ENCODE data around the gene KMT2C. TPM values are rescaled to one million over a fixed set of nuclear protein-coding genes. Genes with fewer than 3 reads are reported as not detected.

The KMT2C gene
- total RNA-seq, 4 donors from 2014 or later: 59.0 to 73.9 (median 69.5) TPM

DNA sequence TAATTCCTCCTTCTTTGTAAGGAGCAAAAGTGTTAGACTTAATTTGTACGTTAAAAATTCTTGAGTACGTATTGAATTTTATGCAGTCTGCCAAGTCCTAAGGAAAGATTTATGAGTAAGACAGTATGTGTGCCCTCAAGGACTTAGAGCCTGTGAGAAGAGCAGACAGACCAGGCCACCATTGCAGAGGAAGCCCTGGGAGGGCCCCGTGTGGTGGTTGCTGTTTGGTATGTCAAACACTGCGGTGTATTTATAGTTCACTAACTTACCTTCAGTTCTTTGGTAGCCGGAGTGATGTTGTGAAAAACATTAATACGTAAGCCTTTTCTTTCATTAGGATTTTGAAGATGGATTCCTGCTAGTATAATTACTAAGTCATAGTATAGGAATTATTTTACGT lies 327.4 kb downstream of the KMT2C start:
- peaks cover 0 to 7% (median 5%) of the 10 kb centered on the region in 4 donors for H3K4me1 ChIP-seq
- H3K4me3 ChIP-seq: no peak overlapping the region
- 83% methylated on average over 7 of the region's 7 CpGs for WGBS
- no peak overlapping the region for H3K27ac ChIP-seq (replicated peaks in 1 of 4)
- H3K9me3 ChIP-seq: no peaks in the 10 kb centered on the region
- DNase-seq (ENCODE audit: extremely low spot score): no peak
- intact Hi-C loops (cut with DNase I): no loop called here
- peaks cover 4 to 78% (median 32%) of the 10 kb centered on the region in 4 donors for H3K36me3 ChIP-seq
- H3K27me3 ChIP-seq: no peaks in the 10 kb centered on the region
- TF ChIP-seq, protein P1, sequence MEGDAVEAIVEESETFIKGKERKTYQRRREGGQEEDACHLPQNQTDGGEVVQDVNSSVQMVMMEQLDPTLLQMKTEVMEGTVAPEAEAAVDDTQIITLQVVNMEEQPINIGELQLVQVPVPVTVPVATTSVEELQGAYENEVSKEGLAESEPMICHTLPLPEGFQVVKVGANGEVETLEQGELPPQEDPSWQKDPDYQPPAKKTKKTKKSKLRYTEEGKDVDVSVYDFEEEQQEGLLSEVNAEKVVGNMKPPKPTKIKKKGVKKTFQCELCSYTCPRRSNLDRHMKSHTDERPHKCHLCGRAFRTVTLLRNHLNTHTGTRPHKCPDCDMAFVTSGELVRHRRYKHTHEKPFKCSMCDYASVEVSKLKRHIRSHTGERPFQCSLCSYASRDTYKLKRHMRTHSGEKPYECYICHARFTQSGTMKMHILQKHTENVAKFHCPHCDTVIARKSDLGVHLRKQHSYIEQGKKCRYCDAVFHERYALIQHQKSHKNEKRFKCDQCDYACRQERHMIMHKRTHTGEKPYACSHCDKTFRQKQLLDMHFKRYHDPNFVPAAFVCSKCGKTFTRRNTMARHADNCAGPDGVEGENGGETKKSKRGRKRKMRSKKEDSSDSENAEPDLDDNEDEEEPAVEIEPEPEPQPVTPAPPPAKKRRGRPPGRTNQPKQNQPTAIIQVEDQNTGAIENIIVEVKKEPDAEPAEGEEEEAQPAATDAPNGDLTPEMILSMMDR (IDR thresholded peaks at IDR 0.05): no peak
- TF ChIP-seq POLR2AphosphoS5 (IDR thresholded peaks at IDR 0.05) (no peak), POLR2A (IDR thresholded peaks at IDR 0.05; ENCODE audit: low read depth) (no peak), EP300 (IDR thresholded peaks at IDR 0.05) (no peak)

DNA sequence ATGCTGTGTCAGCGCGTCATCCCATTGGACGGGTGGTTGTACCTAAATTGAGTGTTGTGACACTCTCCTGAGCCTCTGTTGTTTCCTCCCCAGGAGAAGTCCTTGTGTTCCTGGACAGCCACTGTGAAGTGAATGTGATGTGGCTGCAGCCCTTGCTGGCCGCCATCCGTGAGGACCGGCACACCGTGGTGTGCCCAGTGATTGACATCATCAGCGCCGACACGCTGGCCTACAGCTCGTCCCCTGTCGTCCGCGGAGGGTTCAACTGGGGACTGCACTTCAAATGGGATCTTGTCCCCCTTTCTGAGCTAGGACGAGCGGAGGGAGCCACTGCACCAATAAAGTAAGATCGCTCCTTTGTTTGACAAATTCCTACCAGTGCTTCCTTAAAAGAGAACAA lies 327.9 kb downstream of the KMT2C start:
- peaks cover 0 to 8% (median 6%) of the 10 kb centered on the region in 4 donors for H3K4me1 ChIP-seq
- no peaks in the 10 kb centered on the region for H3K27me3 ChIP-seq
- H3K4me3 ChIP-seq: no peak overlapping the region
- H3K9me3 ChIP-seq: no peaks in the 10 kb centered on the region
- 97% methylated on average over 17 of the region's 17 CpGs for WGBS
- no peak for DNase-seq (ENCODE audit: extremely low spot score)
- H3K27ac ChIP-seq (replicated peaks in 1 of 4): no peak overlapping the region
- TF ChIP-seq EP300 (IDR thresholded peaks at IDR 0.05) (no peak), POLR2A (IDR thresholded peaks at IDR 0.05; ENCODE audit: low read depth) (no peak), POLR2AphosphoS5 (IDR thresholded peaks at IDR 0.05) (no peak)
- TF ChIP-seq, protein P1 (IDR thresholded peaks at IDR 0.05): no peak
- H3K36me3 ChIP-seq: peaks cover 4 to 79% (median 35%) of the 10 kb centered on the region in 4 donors
- intact Hi-C loops (cut with DNase I): no loop called here

DNA sequence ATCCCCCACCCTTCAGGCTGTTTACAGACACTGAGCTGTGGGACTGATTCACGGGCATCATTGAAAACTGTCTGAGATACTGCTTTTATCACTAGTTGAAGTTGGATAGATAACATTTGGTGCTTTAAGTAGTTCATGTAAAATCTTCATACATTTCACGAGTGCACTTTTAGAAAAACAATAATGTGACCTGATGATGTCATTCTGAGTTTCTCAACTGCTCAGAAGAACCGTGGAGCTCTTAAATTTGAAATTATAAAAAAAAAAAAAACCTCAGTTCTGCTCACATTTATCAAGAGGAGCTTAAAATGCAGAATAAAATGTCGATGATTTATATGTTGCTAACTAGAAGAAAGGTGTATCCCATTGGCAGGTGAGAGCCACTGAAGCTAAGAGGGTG lies 328.8 kb downstream of the KMT2C start:
- DNase-seq (ENCODE audit: extremely low spot score): no peak
- no peaks in the 10 kb centered on the region for H3K27me3 ChIP-seq
- 75% methylated on average over 4 of the region's 4 CpGs for WGBS
- H3K4me1 ChIP-seq: peaks cover 0 to 8% (median 6%) of the 10 kb centered on the region in 4 donors
- intact Hi-C loops (cut with DNase I): no loop called here
- no peak overlapping the region for H3K27ac ChIP-seq (replicated peaks in 1 of 4)
- H3K9me3 ChIP-seq: no peaks in the 10 kb centered on the region
- TF ChIP-seq POLR2A (IDR thresholded peaks at IDR 0.05; ENCODE audit: low read depth): no peak
- TF ChIP-seq, protein P1 (IDR thresholded peaks at IDR 0.05): no peak
- no peak for TF ChIP-seq EP300 (IDR thresholded peaks at IDR 0.05)
- no peak for TF ChIP-seq POLR2AphosphoS5 (IDR thresholded peaks at IDR 0.05)
- no peak overlapping the region for H3K4me3 ChIP-seq
- peaks cover 4 to 83% (median 36%) of the 10 kb centered on the region in 4 donors for H3K36me3 ChIP-seq

DNA sequence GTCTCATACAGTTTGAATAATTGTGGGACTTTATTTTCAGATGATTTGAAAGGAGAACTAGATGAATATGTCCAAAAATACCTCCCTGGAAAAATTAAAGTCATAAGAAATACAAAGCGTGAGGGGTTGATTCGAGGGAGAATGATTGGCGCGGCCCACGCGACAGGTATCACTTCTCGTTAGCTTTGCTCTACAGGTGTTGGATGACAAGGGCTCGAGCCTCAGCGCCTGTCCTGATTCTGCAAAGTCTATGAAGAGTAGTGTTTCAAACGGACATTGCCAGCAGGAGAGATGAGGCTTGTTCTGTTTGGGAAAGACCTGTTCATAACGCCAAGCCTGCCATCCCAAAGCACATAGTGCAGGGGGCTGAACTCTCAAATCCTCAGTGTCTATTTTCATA lies 330.6 kb downstream of the KMT2C start:
- whole genome bisulfite sequencing: 94% methylated on average over 11 of the region's 11 CpGs
- Histone ChIP-seq H3K9me3 (no peaks in the 10 kb centered on the region), H3K36me3 (peaks cover 8 to 81% (median 35%) of the 10 kb centered on the region in 4 donors), H3K27me3 (no peaks in the 10 kb centered on the region), H3K27ac (replicated peaks in 1 of 4) (no peak overlapping the region), H3K4me3 (no peak overlapping the region), H3K4me1 (peaks cover 0 to 8% (median 6%) of the 10 kb centered on the region in 4 donors)
- peak; percentile 47 for DNase-seq (ENCODE audit: extremely low spot score)
- intact Hi-C loops (cut with DNase I): no loop called here
- TF ChIP-seq EP300 (IDR thresholded peaks at IDR 0.05): no peak
- TF ChIP-seq POLR2A (IDR thresholded peaks at IDR 0.05; ENCODE audit: low read depth): no peak
- no peak for TF ChIP-seq POLR2AphosphoS5 (IDR thresholded peaks at IDR 0.05)
- TF ChIP-seq, protein P1 (IDR thresholded peaks at IDR 0.05): no peak

DNA sequence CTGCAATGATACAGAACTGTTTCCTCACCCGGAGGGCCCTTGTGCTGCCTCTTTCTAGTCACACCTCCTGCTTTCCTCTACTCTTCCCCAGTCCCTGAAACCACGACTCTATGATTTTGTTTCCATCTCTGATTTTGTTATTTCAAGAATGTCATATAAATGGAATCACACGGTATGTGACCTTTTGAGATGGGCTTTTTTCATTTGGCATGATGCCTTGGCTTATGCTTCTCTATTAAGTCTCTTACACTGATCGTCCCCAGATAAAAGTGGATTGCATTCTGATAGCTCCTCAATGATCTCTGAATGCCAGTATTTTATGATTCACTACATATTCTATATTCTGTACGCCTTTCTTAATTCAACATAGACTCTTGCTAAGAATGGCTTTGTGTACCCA lies 332.1 kb downstream of the KMT2C start:
- TF ChIP-seq POLR2AphosphoS5 (IDR thresholded peaks at IDR 0.05) (no peak), POLR2A (IDR thresholded peaks at IDR 0.05; ENCODE audit: low read depth) (no peak), EP300 (IDR thresholded peaks at IDR 0.05) (no peak)
- TF ChIP-seq, protein P1 (IDR thresholded peaks at IDR 0.05): no peak
- 54% methylated on average over 5 of the region's 5 CpGs for WGBS
- DNase-seq (ENCODE audit: extremely low spot score): no peak
- intact Hi-C loops (cut with DNase I): no loop called here
- peaks cover 8 to 68% (median 32%) of the 10 kb centered on the region in 4 donors for H3K36me3 ChIP-seq
- H3K27me3 ChIP-seq: no peaks in the 10 kb centered on the region
- no peak overlapping the region for H3K27ac ChIP-seq (replicated peaks in 1 of 4)
- H3K4me1 ChIP-seq: peaks cover 0 to 8% (median 6%) of the 10 kb centered on the region in 4 donors
- no peaks in the 10 kb centered on the region for H3K9me3 ChIP-seq
- no peak overlapping the region for H3K4me3 ChIP-seq

All from esophagus muscularis mucosa (tissue), 4 donors.